ENCODE results near the gene CCL20.

Gene CCL20

GRCh38 chr2:227799202-227799601 lies 14.4 kb upstream of the CCL20 start:
- no peak for DNase-seq (ENCODE audit: extremely low read depth in 1 of 2, low read depth in 1 of 2)

- DNase-seq (ENCODE audit: extremely low read depth in 1 of 2, low read depth in 1 of 2): no peak
Observed at GRCh38 chr2:227802882-227803281, 10.8 kb upstream of the CCL20 start.

GRCh38 chr2:227804975-227805374 lies 8.7 kb upstream of the CCL20 start:
- no peak for DNase-seq (ENCODE audit: extremely low read depth in 1 of 2, low read depth in 1 of 2)

GRCh38 chr2:227805578-227805977 lies 8.1 kb upstream of the CCL20 start:
- DNase-seq (ENCODE audit: extremely low read depth in 1 of 2, low read depth in 1 of 2): no peak

- no peak for DNase-seq (ENCODE audit: extremely low read depth in 1 of 2, low read depth in 1 of 2)
Observed at GRCh38 chr2:227808936-227809335, 4.7 kb upstream of the CCL20 start.

GRCh38 chr2:227812001-227812400 lies 1.6 kb upstream of the CCL20 start:
- no peak for DNase-seq (ENCODE audit: extremely low read depth in 1 of 2, low read depth in 1 of 2)

GRCh38 chr2:227813229-227813561 lies 447 bp upstream of the CCL20 start:
- no peak for DNase-seq (ENCODE audit: extremely low read depth in 1 of 2, low read depth in 1 of 2)

- DNase-seq (ENCODE audit: extremely low read depth in 1 of 2, low read depth in 1 of 2): no peak
Observed at GRCh38 chr2:227815066-227815465, 1.4 kb downstream of the CCL20 start.

GRCh38 chr2:227816507-227817294 lies 3.1 kb downstream of the CCL20 start:
- no peak for DNase-seq (ENCODE audit: extremely low read depth in 1 of 2, low read depth in 1 of 2)

GRCh38 chr2:227817336-227817735 lies 3.7 kb downstream of the CCL20 start:
- DNase-seq (ENCODE audit: extremely low read depth in 1 of 2, low read depth in 1 of 2): no peak

- peak; percentile 40 to 87 for DNase-seq (ENCODE audit: extremely low read depth in 1 of 2, low read depth in 1 of 2)
Observed at GRCh38 chr2:227817850-227818674, 4.4 kb downstream of the CCL20 start.

GRCh38 chr2:227818675-227819397 lies 5.2 kb downstream of the CCL20 start:
- no peak for DNase-seq (ENCODE audit: extremely low read depth in 1 of 2, low read depth in 1 of 2)

- DNase-seq (ENCODE audit: extremely low read depth in 1 of 2, low read depth in 1 of 2): no peak
Observed at GRCh38 chr2:227819398-227819697, 5.7 kb downstream of the CCL20 start.

GRCh38 chr2:227821043-227821942 lies 7.7 kb downstream of the CCL20 start:
- no peak for DNase-seq (ENCODE audit: extremely low read depth in 1 of 2, low read depth in 1 of 2)

- DNase-seq (ENCODE audit: extremely low read depth in 1 of 2, low read depth in 1 of 2): no peak
Observed at GRCh38 chr2:227822416-227823003, 8.9 kb downstream of the CCL20 start.

- DNase-seq (ENCODE audit: extremely low read depth in 1 of 2, low read depth in 1 of 2): no peak
Observed at GRCh38 chr2:227823922-227824321, 10.3 kb downstream of the CCL20 start.

- no peak for DNase-seq (ENCODE audit: extremely low read depth in 1 of 2, low read depth in 1 of 2)
Observed at GRCh38 chr2:227824711-227825110, 11.1 kb downstream of the CCL20 start.

GRCh38 chr2:227826019-227826521 lies 12.4 kb downstream of the CCL20 start:
- DNase-seq (ENCODE audit: extremely low read depth in 1 of 2, low read depth in 1 of 2): no peak

GRCh38 chr2:227826563-227826962 lies 12.9 kb downstream of the CCL20 start:
- DNase-seq (ENCODE audit: extremely low read depth in 1 of 2, low read depth in 1 of 2): no peak

GRCh38 chr2:227827143-227827542 lies 13.5 kb downstream of the CCL20 start:
- no peak for DNase-seq (ENCODE audit: extremely low read depth in 1 of 2, low read depth in 1 of 2)

Measured in stimulated activated CD8-positive, alpha-beta memory T cell treated with anti-CD3 and anti-CD28 coated beads, Interleukin-7, amount 100 ng/mL, for 48 hours (primary cell).